Gastrocnemius medialis (tissue), 4 donors: Measurements from ENCODE around the gene ALK. TPM values are rescaled to one million over a fixed set of nuclear protein-coding genes. Genes with fewer than 3 reads are reported as not detected.

Experiments
- ATAC-seq, 2 donors: fragments of 150-250 bp; one replicate each; pipeline ENCODE4 v1.9.1; 2016
- DNase-seq, 2 donors: peaks; one replicate each; pipeline ENCODE4 v3.0.0-alpha.2; 2019
- H3K27ac ChIP-seq, 4 donors: fragments of 200-600 bp; sonication (generic); 1 replicate in 1 of 4; 2 replicates in 3 of 4; pipeline ENCODE4 v1.5.1; 2016 to 2018; ENCODE audit warnings: mild to moderate bottlenecking in 2 of 4, moderate library complexity in 1 of 4
- H3K27me3 ChIP-seq, 3 donors: fragments of 200-600 bp; sonication (generic) in 2 of 3; 1 replicate in 1 of 3; 2 replicates in 2 of 3; pipeline versions ENCODE4 v1.5.1 to v1.6.0; 2016 to 2019; ENCODE audit warnings: mild to moderate bottlenecking in 1 of 3, moderate library complexity in 1 of 3
- H3K36me3 ChIP-seq, 2 donors: fragments of 200-600 bp; sonication (generic) in 1 of 2; one replicate each; pipeline ENCODE4 v1.5.1; 2017 to 2018
- H3K4me1 ChIP-seq, 2 donors: fragments of 200-600 bp; sonication (generic) in 1 of 2; one replicate each; pipeline ENCODE4 v1.5.1; 2016 to 2017; ENCODE audit warnings: mild to moderate bottlenecking in 2 of 2
- H3K4me3 ChIP-seq, 4 donors: fragments of 200-600 bp; sonication (generic) in 3 of 4; 1 replicate in 1 of 4; 2 replicates in 3 of 4; pipeline ENCODE4 v1.5.1; 2016 to 2019; ENCODE audit warnings: mild to moderate bottlenecking in 2 of 4
- H3K9me3 ChIP-seq, 3 donors: fragments of 200-600 bp; sonication (generic) in 2 of 3; 1 replicate in 1 of 3; 2 replicates in 2 of 3; pipeline ENCODE4 v1.5.1; 2016 to 2019
- CTCF ChIP-seq, 5 experiments: fragments of 450-650 bp in 3 of 5; fragments of 200-600 bp in 2 of 5; sonication (generic) in 2 of 5; IDR thresholded peaks in 4 of 5; conservative IDR thresholded peaks in 1 of 5; 1 replicate in 4 of 5; 2 replicates in 1 of 5; pipeline ENCODE4 v1.5.1; 2016 to 2019; ENCODE audit warnings: antibody characterized with exemption in 5 of 5, mild to moderate bottlenecking in 3 of 5, moderate library complexity in 3 of 5
- POLR2A ChIP-seq, 2 donors: fragments of 450-650 bp; IDR thresholded peaks; one replicate each; pipeline ENCODE4 v1.6.1; 2017; ENCODE audit warnings: antibody characterized with exemption in 2 of 2, mild to moderate bottlenecking in 2 of 2, moderate library complexity in 2 of 2
- in situ Hi-C, 4 donors: fragments of 200-750 bp; cut with MboI; loops; one replicate each; pipeline versions ENCODE4 v1.15.0 to v1.8.0; 2017; ENCODE audit warnings: low sequenced_read_pairs in 4 of 4
- intact Hi-C: fragments of 100-400 bp; cut with DNase I; formaldehyde crosslinking; loops from one replicate; pipeline ENCODE4 v1.15.1; 2023; ENCODE audit warnings: low total_unique reads
- total RNA-seq, 4 donors: library from RNA; depleted of rRNA; stranded (reverse); fragments of >200 nt; gene quantifications; one replicate each; pipeline versions ENCODE4 v1.1.0 to v1.2.3, GENCODE V29; 2016

The ALK gene
- total RNA-seq, 4 donors from 2014 or later, result not detected

GRCh38 chr2:29489568-29489967 is 431.8 kb downstream of the ALK start:
- H3K27ac ChIP-seq, result no peak overlapping the region
- no peaks in the 10 kb centered on the region for H3K4me1 ChIP-seq
- DNase-seq (no peak), ATAC-seq (no peak)
- intact Hi-C loops, result no loop called here
- no peak overlapping the region for H3K4me3 ChIP-seq
- H3K9me3 ChIP-seq, result no peaks in the 10 kb centered on the region
- no peaks in the 10 kb centered on the region for H3K27me3 ChIP-seq
- no peaks in the 10 kb centered on the region for H3K36me3 ChIP-seq
- in situ Hi-C loops, result no loop called here
- no peak for TF ChIP-seq CTCF (IDR thresholded peaks at IDR 0.05 in 4 of 5, conservative IDR thresholded peaks at IDR 0.05 in 1 of 5)
- TF ChIP-seq POLR2A (IDR thresholded peaks at IDR 0.05), result no peak

- H3K9me3 ChIP-seq, result no peaks in the 10 kb centered on the region
- no peaks in the 10 kb centered on the region for H3K27me3 ChIP-seq
- peaks cover 0 to 2% of the 10 kb centered on the region in 2 donors for H3K4me1 ChIP-seq
- intact Hi-C loops (no loop called here), in situ Hi-C loops (no loop called here)
- no peak overlapping the region for H3K27ac ChIP-seq
- DNase-seq (no peak), ATAC-seq (no peak)
- H3K4me3 ChIP-seq, result no peak overlapping the region
- TF ChIP-seq POLR2A (IDR thresholded peaks at IDR 0.05), result no peak
- TF ChIP-seq CTCF (IDR thresholded peaks at IDR 0.05 in 4 of 5, conservative IDR thresholded peaks at IDR 0.05 in 1 of 5), result no peak
- H3K36me3 ChIP-seq, result no peaks in the 10 kb centered on the region
Observed at GRCh38 chr2:29487967-29488555, 433.3 kb downstream of the ALK start.

- H3K9me3 ChIP-seq, result no peaks in the 10 kb centered on the region
- intact Hi-C loops, result no loop called here
- H3K27me3 ChIP-seq, result no peaks in the 10 kb centered on the region
- no peak overlapping the region for H3K4me3 ChIP-seq
- peaks cover 0 to 10% of the 10 kb centered on the region in 2 donors for H3K4me1 ChIP-seq
- in situ Hi-C loops, result no loop called here
- TF ChIP-seq POLR2A (IDR thresholded peaks at IDR 0.05) (no peak), CTCF (IDR thresholded peaks at IDR 0.05 in 4 of 5, conservative IDR thresholded peaks at IDR 0.05 in 1 of 5) (no peak)
- H3K27ac ChIP-seq, result no peak overlapping the region
- DNase-seq, result no peak
- no peaks in the 10 kb centered on the region for H3K36me3 ChIP-seq
- no peak for ATAC-seq
Observed at GRCh38 chr2:29485631-29486030, 435.8 kb downstream of the ALK start.

GRCh38 chr2:29485117-29485516 is 436.3 kb downstream of the ALK start:
- Histone ChIP-seq H3K27me3 (no peaks in the 10 kb centered on the region), H3K4me3 (no peak overlapping the region), H3K9me3 (no peaks in the 10 kb centered on the region), H3K27ac (no peak overlapping the region), H3K36me3 (no peaks in the 10 kb centered on the region), H3K4me1 (peaks cover 0 to 10% of the 10 kb centered on the region in 2 donors)
- in situ Hi-C loops, result no loop called here
- ATAC-seq (no peak), DNase-seq (no peak)
- intact Hi-C loops, result no loop called here
- TF ChIP-seq POLR2A (IDR thresholded peaks at IDR 0.05) (no peak), CTCF (IDR thresholded peaks at IDR 0.05 in 4 of 5, conservative IDR thresholded peaks at IDR 0.05 in 1 of 5) (no peak)

- no peaks in the 10 kb centered on the region for H3K27me3 ChIP-seq
- no peaks in the 10 kb centered on the region for H3K9me3 ChIP-seq
- H3K4me1 ChIP-seq, result peaks cover 0 to 10% of the 10 kb centered on the region in 2 donors
- no peak overlapping the region for H3K4me3 ChIP-seq
- TF ChIP-seq POLR2A (IDR thresholded peaks at IDR 0.05), result no peak
- no peak for TF ChIP-seq CTCF (IDR thresholded peaks at IDR 0.05 in 4 of 5, conservative IDR thresholded peaks at IDR 0.05 in 1 of 5)
- DNase-seq (no peak), ATAC-seq (no peak)
- intact Hi-C loops (no loop called here), in situ Hi-C loops (no loop called here)
- peak overlapping the region in 2 of 4 donors; percentile 16 to 39 for H3K27ac ChIP-seq
- no peaks in the 10 kb centered on the region for H3K36me3 ChIP-seq
Observed at GRCh38 chr2:29482867-29483266, 438.5 kb downstream of the ALK start.
